Transverse colon (tissue), 4 donors: ENCODE data around the gene ZNF506. TPM values are rescaled to one million over a fixed set of nuclear protein-coding genes. Genes with fewer than 3 reads are reported as not detected.
"Not testable (repeated sequence)": the region's sequence is repeated elsewhere in the genome, so short reads cannot be mapped to it uniquely, and the experiment has no call there.

Experiments used
- DNase-seq: peaks from one replicate; pipeline ENCODE4 v3.0.0-alpha.2; 2019
- H3K27ac ChIP-seq, 4 donors: fragments of 200-600 bp; sonication (generic); 2 replicates each; pipeline ENCODE4 v1.5.1; 2016 to 2018; ENCODE audit warnings: inconsistent platforms in 4 of 4
- H3K27me3 ChIP-seq: fragments of 200-600 bp; sonication (generic); 2 replicates; pipeline ENCODE4 v1.5.1; 2017; ENCODE audit warnings: inconsistent platforms
- H3K36me3 ChIP-seq, 4 donors: fragments of 200-600 bp; sonication (generic); 2 replicates each; pipeline ENCODE4 v1.5.1; 2017 to 2019; ENCODE audit warnings: inconsistent platforms in 4 of 4
- H3K4me1 ChIP-seq, 4 donors: fragments of 200-600 bp; sonication (generic); 2 replicates each; pipeline ENCODE4 v1.5.1; 2017 to 2020; ENCODE audit warnings: inconsistent platforms in 4 of 4
- H3K4me3 ChIP-seq, 4 donors: fragments of 200-600 bp; sonication (generic); 1 replicate in 1 of 4; 2 replicates in 3 of 4; pipeline versions ENCODE4 v1.5.1 to v1.6.1; 2017 to 2019; ENCODE audit warnings: inconsistent platforms in 4 of 4
- H3K9me3 ChIP-seq, 2 donors: fragments of 200-600 bp; sonication (generic); 2 replicates each; pipeline ENCODE4 v1.5.1; 2017 to 2019; ENCODE audit warnings: inconsistent platforms in 2 of 2
- CTCF ChIP-seq, 5 experiments: fragments of 200-600 bp in 3 of 5; fragments of 450-650 bp in 2 of 5; sonication (generic) in 3 of 5; IDR thresholded peaks; 1 replicate in 2 of 5; 2 replicates in 3 of 5; pipeline ENCODE4 v1.5.1; 2016 to 2017; ENCODE audit warnings: antibody characterized with exemption in 5 of 5, inconsistent platforms in 3 of 5, mild to moderate bottlenecking in 2 of 5, moderate library complexity in 1 of 5
- EP300 ChIP-seq: sonication (generic); formaldehyde crosslinking; IDR thresholded peaks from one replicate; pipeline ENCODE4 v1.6.1; 2017; ENCODE audit warnings: antibody characterized with exemption, low read depth
- POLR2A ChIP-seq: fragments of 450-650 bp; IDR thresholded peaks from one replicate; pipeline ENCODE4 v1.6.1; 2016; ENCODE audit warnings: antibody characterized with exemption, mild to moderate bottlenecking, moderate library complexity
- POLR2AphosphoS5 ChIP-seq, 3 donors: sonication (generic); formaldehyde crosslinking; IDR thresholded peaks; one replicate each; pipeline ENCODE4 v1.6.1; 2016; ENCODE audit warnings: antibody characterized with exemption in 3 of 3
- WGBS, 2 donors: methylation state at CpG; one replicate each; pipeline ENCODE4 v1.1.5; 2018; ENCODE audit warnings: low coverage in 1 of 2; 5-methylcytosine and 5-hydroxymethylcytosine counted together
- in situ Hi-C, 4 donors: fragments of 200-750 bp; cut with MboI; loops; one replicate each; pipeline versions ENCODE4 v1.15.0 to v1.15.1; 2017; ENCODE audit warnings: low sequenced_read_pairs in 3 of 4, low pct_ligation_motif_present in 1 of 4, low pct_unique_long_range_greater_than_20kb in 1 of 4
- intact Hi-C: fragments of 100-400 bp; cut with DNase I; formaldehyde crosslinking; loops from one replicate; pipeline ENCODE4 v1.15.1; 2023; ENCODE audit warnings: low total_unique reads
- total RNA-seq, 4 donors: library from RNA; depleted of rRNA; stranded (reverse); fragments of >200 nt; gene quantifications; one replicate each; pipeline ENCODE4 v1.1.0, GENCODE V29; 2016

Gene ZNF506
- total RNA-seq = 10 to 100 TPM; 11.6 to 43.2 (median 25.4) TPM

GRCh38 chr19:19821366-19821951 lies at the start of gene ZNF506:
TSS of gene ZNF506 (minus strand) at chr19:19821750. CDS start at chr19:19821603, 147 bp downstream.
- Histone ChIP-seq H3K36me3 (peaks cover 0 to 18% (median 0%) of the 10 kb centered on the region in 4 donors), H3K4me1 (peaks cover 0 to 38% (median 14%) of the 10 kb centered on the region in 4 donors), H3K9me3 (peaks cover 6 to 19% of the 10 kb centered on the region in 2 donors), H3K4me3 (peak within 1 kb of the TSS; percentile 30 to 85 (median 72)), H3K27me3 (no peaks in the 10 kb centered on the region), H3K27ac (peak within 1 kb of the TSS; percentile 93 to 96 (median 94))
- intact Hi-C loops (no loop called here), in situ Hi-C loops (no loop called here)
- DNase-seq = peak; percentile 99
- 0 to 4% methylated on average over 2 to 28 of the region's 28 CpGs for WGBS, 2 donors
- TF ChIP-seq POLR2A = peak; percentile 97
- no peak for TF ChIP-seq CTCF (IDR thresholded peaks at IDR 0.05)
- peak; percentile 89 to 97 (median 96) for TF ChIP-seq POLR2AphosphoS5 (IDR thresholded peaks at IDR 0.05)
- TF ChIP-seq EP300 = no peak

- in situ Hi-C loops, DNase-seq: not testable (repeated sequence)
- WGBS, 2 donors = 87 to 90% methylated on average over 4 to 5 of the region's 5 CpGs
Measured at GRCh38 chr19:19870086-19870485, 48.5 kb upstream of the ZNF506 start.

GRCh38 chr19:19866611-19867248 lies 45.2 kb upstream of the ZNF506 start:
- H3K4me1 ChIP-seq = peaks cover 2 to 23% (median 12%) of the 10 kb centered on the region in 4 donors
- no peaks in the 10 kb centered on the region for H3K36me3 ChIP-seq
- in situ Hi-C loops (no loop called here), intact Hi-C loops (no loop called here)
- peaks cover 3 to 5% of the 10 kb centered on the region in 2 donors for H3K9me3 ChIP-seq
- 5 to 11% methylated on average over 13 to 23 of the region's 23 CpGs for WGBS, 2 donors
- peak overlapping the region; percentile 57 to 83 (median 76) for H3K4me3 ChIP-seq
- peak overlapping the region; percentile 90 to 98 (median 94) for H3K27ac ChIP-seq
- TF ChIP-seq POLR2AphosphoS5 (IDR thresholded peaks at IDR 0.05) = no peak
- TF ChIP-seq CTCF (IDR thresholded peaks at IDR 0.05) = no peak
- H3K27me3 ChIP-seq = no peaks in the 10 kb centered on the region
- DNase-seq = peak; percentile 19

More at GRCh38 chr19:19870086-19870485, 48.5 kb upstream of the ZNF506 start:
- H3K9me3 ChIP-seq = peaks cover 12 to 13% of the 10 kb centered on the region in 2 donors
- peaks cover 2 to 21% (median 12%) of the 10 kb centered on the region in 4 donors for H3K4me1 ChIP-seq
- intact Hi-C loops, H3K27me3 ChIP-seq, H3K27ac ChIP-seq, H3K4me3 ChIP-seq: not testable (repeated sequence)
- peaks cover 0 to 15% (median 5%) of the 10 kb centered on the region in 4 donors for H3K36me3 ChIP-seq

GRCh38 chr19:19865750-19866610 lies 44.4 kb upstream of the ZNF506 start, which contains the start of gene ZNF253:
TSS of gene ZNF253 (plus strand) at chr19:19865882. CDS start at chr19:19865997, 115 bp downstream.
- Histone ChIP-seq H3K27ac (peak within 1 kb of the TSS; percentile 90 to 98 (median 94)), H3K4me3 (peak within 1 kb of the TSS; percentile 57 to 83 (median 76)), H3K36me3 (no peaks in the 10 kb centered on the region), H3K4me1 (peaks cover 2 to 23% (median 12%) of the 10 kb centered on the region in 4 donors), H3K9me3 (peaks cover 3 to 5% of the 10 kb centered on the region in 2 donors), H3K27me3 (peaks cover under 1% of the 10 kb centered on the region)
- TF ChIP-seq EP300 = no peak
- peak; percentile 92 to 95 (median 94) for TF ChIP-seq POLR2AphosphoS5 (IDR thresholded peaks at IDR 0.05)
- no peak for TF ChIP-seq CTCF (IDR thresholded peaks at IDR 0.05)
- TF ChIP-seq POLR2A = peak; percentile 95
- intact Hi-C loops (no loop called here), in situ Hi-C loops (no loop called here)
- DNase-seq = peak; percentile 97
- 0 to 1% methylated on average over 8 to 43 of the region's 43 CpGs for WGBS, 2 donors
